Upper lobe of left lung (tissue), 6 donors: ENCODE measurements around the gene ARID5B. TPM values are rescaled to one million over a fixed set of nuclear protein-coding genes. Genes with fewer than 3 reads are reported as not detected.

Source experiments
- ATAC-seq, 2 donors: fragments of 200-7000 bp; cut with Tn5 transposase; one replicate each; pipeline ENCODE4 v1.9.1; 2022; ENCODE audit warnings: mild to moderate bottlenecking in 2 of 2, moderate library complexity in 2 of 2; ENCODE audit not compliant: low FRiP score in 2 of 2
- DNase-seq, 2 donors: peaks; one replicate each; pipeline ENCODE4 v3.0.0-alpha.2; 2019 to 2020
- H3K27ac ChIP-seq, 4 donors: fragments of 200-600 bp; sonication (generic); one replicate each; pipeline ENCODE4 v1.5.1; 2016 to 2019
- H3K27me3 ChIP-seq, 4 donors: fragments of 200-600 bp; sonication (generic); one replicate each; pipeline ENCODE4 v1.5.1; 2017 to 2019
- H3K36me3 ChIP-seq, 4 donors: fragments of 200-600 bp; sonication (generic); one replicate each; pipeline ENCODE4 v1.5.1; 2016 to 2019
- H3K4me1 ChIP-seq, 4 donors: fragments of 200-600 bp; sonication (generic); one replicate each; pipeline ENCODE4 v1.5.1; 2018 to 2019
- H3K4me3 ChIP-seq, 4 donors: fragments of 200-600 bp; sonication (generic); one replicate each; pipeline ENCODE4 v1.5.1; 2017 to 2019; ENCODE audit warnings: mild to moderate bottlenecking in 2 of 4, moderate library complexity in 1 of 4
- H3K9me3 ChIP-seq, 4 donors: fragments of 200-600 bp; sonication (generic); one replicate each; pipeline ENCODE4 v1.5.1; 2018 to 2019
- CTCF ChIP-seq, 6 experiments: fragments of 450-650 bp in 4 of 6; fragments of 200-600 bp in 2 of 6; sonication (generic) in 2 of 6; IDR thresholded peaks; one replicate each; pipeline ENCODE4 v1.5.1; 2016 to 2019; ENCODE audit warnings: antibody characterized with exemption in 6 of 6
- EP300 ChIP-seq, 4 donors: sonication (generic); formaldehyde crosslinking; IDR thresholded peaks; one replicate each; pipeline ENCODE4 v1.5.1; 2017; ENCODE audit warnings: antibody characterized with exemption in 4 of 4, control low read depth in 2 of 4
- POLR2A ChIP-seq, 4 donors: fragments of 450-650 bp; IDR thresholded peaks; one replicate each; pipeline ENCODE4 v1.5.1; 2016 to 2017; ENCODE audit warnings: antibody characterized with exemption in 4 of 4, mild to moderate bottlenecking in 2 of 4
- POLR2AphosphoS5 ChIP-seq, 2 donors: sonication (generic); formaldehyde crosslinking; IDR thresholded peaks; one replicate each; pipeline ENCODE4 v1.5.1; 2017; ENCODE audit warnings: antibody characterized with exemption in 2 of 2
- WGBS, 2 donors: methylation state at CpG; one replicate each; pipeline ENCODE4 v1.1.5; 2017 to 2018; 5-methylcytosine and 5-hydroxymethylcytosine counted together
- total RNA-seq, 6 donors: library from RNA; depleted of rRNA in 4 of 6; stranded (reverse); fragments of >200 nt in 4 of 6; gene quantifications; one replicate each; pipeline versions ENCODE4 v1.1.0 to v1.2.1, GENCODE V29; 2016 to 2021
- donor health status: DM: no; HTN: no; CAD: no; lungs with moderate emphysema.
- donor health status: DM: no; HTN: yes; CAD: no; lungs with severe emphysema.

Gene ARID5B
- total RNA-seq, 6 donors from 2014 or later = 20.2 to 51.3 (median 28.4) TPM

GRCh38 chr10:61899663-61899996, 1.9 kb upstream of the ARID5B start:
- DNase-seq = no peak
- Histone ChIP-seq H3K36me3 (no peaks in the 10 kb centered on the region), H3K27me3 (no peaks in the 10 kb centered on the region), H3K27ac (peak overlapping the region; percentile 96 to 98 (median 96)), H3K9me3 (no peaks in the 10 kb centered on the region), H3K4me1 (peaks cover 28 to 47% (median 33%) of the 10 kb centered on the region in 4 donors), H3K4me3 (peak overlapping the region in 3 of 4 donors; percentile 64 to 74 (median 71))
- no peak for TF ChIP-seq POLR2A (IDR thresholded peaks at IDR 0.05)
- TF ChIP-seq EP300 (IDR thresholded peaks at IDR 0.05) = no peak
- no peak for ATAC-seq
- WGBS, 2 donors = 16 to 20% methylated on average over 7 of the region's 7 CpGs

- 0% methylated on average over 25 of the region's 25 CpGs for WGBS, 2 donors
- peaks cover 29 to 53% (median 38%) of the 10 kb centered on the region in 4 donors for H3K4me1 ChIP-seq
Observed at GRCh38 chr10:61899997-61900828, 1.3 kb upstream of the ARID5B start.

GRCh38 chr10:61901829-61902444, 438 bp downstream of the ARID5B start:
- peak overlapping the region; percentile 64 to 84 (median 72) for H3K4me3 ChIP-seq
- peaks cover 32 to 52% (median 37%) of the 10 kb centered on the region in 4 donors for H3K4me1 ChIP-seq
- DNase-seq (peak in 1 of 2 donors; percentile 43), ATAC-seq (peak in 1 of 2 donors; percentile 0)
- TF ChIP-seq CTCF (IDR thresholded peaks at IDR 0.05) (peak in 1 of 6 experiments; percentile 4), EP300 (IDR thresholded peaks at IDR 0.05) (no peak)
- 0 to 1% methylated on average over 14 of the region's 14 CpGs for WGBS, 2 donors
- H3K9me3 ChIP-seq = no peaks in the 10 kb centered on the region
- H3K27ac ChIP-seq = peak overlapping the region; percentile 96 to 98 (median 96)
- H3K36me3 ChIP-seq = no peaks in the 10 kb centered on the region
- no peaks in the 10 kb centered on the region for H3K27me3 ChIP-seq

More at GRCh38 chr10:61899997-61900828, 1.3 kb upstream of the ARID5B start:
- ATAC-seq (peak in 1 of 2 donors; percentile 43), DNase-seq (peak; percentile 39 to 79)
- Histone ChIP-seq H3K9me3 (no peaks in the 10 kb centered on the region), H3K27ac (peak overlapping the region; percentile 96 to 98 (median 96)), H3K4me3 (peak overlapping the region; percentile 64 to 84 (median 72)), H3K27me3 (no peaks in the 10 kb centered on the region), H3K36me3 (no peaks in the 10 kb centered on the region)
- no peak for TF ChIP-seq CTCF (IDR thresholded peaks at IDR 0.05)
- peak in 1 of 2 donors; percentile 23 for TF ChIP-seq POLR2AphosphoS5 (IDR thresholded peaks at IDR 0.05)
- peak in 1 of 4 donors; percentile 56 for TF ChIP-seq POLR2A (IDR thresholded peaks at IDR 0.05)
- TF ChIP-seq EP300 (IDR thresholded peaks at IDR 0.05) = no peak

GRCh38 chr10:61902445-61903220, 1.1 kb downstream of the ARID5B start:
- 0 to 1% methylated on average over 18 to 25 of the region's 25 CpGs for WGBS, 2 donors
- H3K27me3 ChIP-seq = no peaks in the 10 kb centered on the region
- TF ChIP-seq POLR2A (IDR thresholded peaks at IDR 0.05) (peak in 1 of 4 donors; percentile 46), CTCF (IDR thresholded peaks at IDR 0.05) (no peak), POLR2AphosphoS5 (IDR thresholded peaks at IDR 0.05) (no peak), EP300 (IDR thresholded peaks at IDR 0.05) (no peak)
- no peaks in the 10 kb centered on the region for H3K36me3 ChIP-seq
- H3K9me3 ChIP-seq = no peaks in the 10 kb centered on the region
- H3K27ac ChIP-seq = peak overlapping the region; percentile 96 to 98 (median 96)
- peaks cover 27 to 46% (median 30%) of the 10 kb centered on the region in 4 donors for H3K4me1 ChIP-seq
- DNase-seq (peak in 1 of 2 donors; percentile 53), ATAC-seq (peak; percentile 44 to 55)
- peak overlapping the region; percentile 64 to 84 (median 72) for H3K4me3 ChIP-seq
